Activated CD8-positive, alpha-beta memory T cell treated with anti-CD3 and anti-CD28 coated beads for 4 hours (primary cell): ENCODE measurements around the gene ANKRD18A.
A peak's percentile ranks its signal among the peaks of the same experiment; 100 is the strongest.

Source experiments
- DNase-seq, 2 donors: peaks; one replicate each; pipeline ENCODE4 v3.0.0-alpha.2; 2020; ENCODE audit warnings: low read depth in 2 of 2

Gene ANKRD18A

DNA sequence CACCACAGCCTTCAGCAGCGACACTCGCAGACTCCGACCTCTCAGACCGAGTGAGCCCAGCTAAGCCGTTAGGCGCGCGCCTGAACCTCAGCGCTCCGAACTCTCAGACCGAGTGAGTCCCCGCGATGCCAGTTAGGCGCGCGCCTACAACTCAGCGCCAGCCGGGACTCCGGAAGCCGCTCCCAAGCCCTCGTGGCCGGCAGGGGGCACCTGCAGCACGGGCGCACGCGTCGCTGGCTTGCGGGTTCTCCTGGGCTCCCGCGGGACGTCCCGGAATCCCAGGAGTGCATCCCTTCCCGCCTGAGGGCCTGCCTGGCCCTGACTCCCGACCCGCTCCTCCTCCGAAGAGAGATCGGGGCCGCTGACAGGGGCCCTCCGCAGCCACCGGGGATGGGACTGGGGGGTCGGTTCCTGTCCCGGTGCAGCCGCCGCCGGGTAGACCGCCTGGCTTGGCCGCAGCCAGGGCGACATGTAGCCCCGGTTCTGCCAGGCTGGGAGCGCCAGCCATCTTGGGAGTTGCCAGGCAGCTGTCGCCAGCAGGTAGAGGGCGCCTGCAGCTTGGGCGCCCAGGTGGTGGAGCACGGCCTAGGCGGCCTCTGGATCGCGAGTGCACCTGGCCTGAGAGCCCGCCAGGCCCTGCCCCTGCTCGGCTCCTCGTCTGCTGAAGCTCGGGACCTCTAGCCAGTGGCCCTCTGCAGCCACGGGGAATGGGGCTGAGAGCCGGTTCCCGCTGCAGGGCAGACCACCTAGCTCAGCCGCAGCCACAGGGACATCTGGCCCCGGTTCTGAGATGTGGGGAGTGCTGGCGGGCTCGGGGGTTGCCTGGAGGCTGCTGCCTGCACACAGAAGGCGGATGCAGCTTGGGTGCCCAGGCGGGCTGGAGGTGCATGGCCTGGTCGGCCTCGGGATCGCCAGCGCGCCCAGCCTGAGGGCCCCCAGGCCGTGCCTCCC is at the start of gene ANKRD18A:
TSS of gene ANKRD18A (minus strand) at position 114 of the 951 bp plus-strand sequence. CDS start 311 bp downstream, outside the sequence.
- peak in 1 of 2 donors; percentile 31 for DNase-seq

DNA sequence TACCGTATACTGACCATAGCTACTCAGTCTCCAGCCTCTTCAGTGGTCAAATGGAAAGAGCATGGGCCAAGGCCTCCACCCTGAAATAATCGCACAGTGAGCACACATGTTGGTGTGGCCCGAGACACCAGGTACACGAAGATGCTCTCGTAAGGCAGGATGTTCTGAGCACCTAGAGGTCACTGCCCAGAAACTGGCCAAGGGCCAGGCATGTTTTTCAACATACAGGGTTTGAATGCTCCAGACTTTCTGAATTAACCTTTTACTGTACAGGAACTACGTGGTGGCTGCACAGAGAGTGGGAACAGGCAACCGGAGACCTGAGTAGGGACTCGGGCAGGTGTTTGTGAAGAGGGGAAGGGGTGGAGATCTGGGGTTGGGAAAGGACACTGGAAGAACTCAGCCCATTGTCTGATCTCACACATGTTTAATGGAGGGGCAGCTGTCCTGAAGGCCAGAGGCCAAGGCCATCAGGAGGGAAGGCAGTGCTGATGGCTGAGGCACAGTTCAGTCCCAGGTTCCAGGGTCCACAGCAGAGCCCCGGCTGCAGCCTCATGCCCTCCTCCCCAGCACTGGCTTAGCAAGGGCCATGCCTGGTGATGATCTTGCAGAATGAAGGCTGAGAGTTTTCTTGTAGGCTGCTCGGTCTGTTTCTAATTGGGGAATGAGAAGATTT is 48.5 kb upstream of the ANKRD18A start:
- no peak for DNase-seq

DNA sequence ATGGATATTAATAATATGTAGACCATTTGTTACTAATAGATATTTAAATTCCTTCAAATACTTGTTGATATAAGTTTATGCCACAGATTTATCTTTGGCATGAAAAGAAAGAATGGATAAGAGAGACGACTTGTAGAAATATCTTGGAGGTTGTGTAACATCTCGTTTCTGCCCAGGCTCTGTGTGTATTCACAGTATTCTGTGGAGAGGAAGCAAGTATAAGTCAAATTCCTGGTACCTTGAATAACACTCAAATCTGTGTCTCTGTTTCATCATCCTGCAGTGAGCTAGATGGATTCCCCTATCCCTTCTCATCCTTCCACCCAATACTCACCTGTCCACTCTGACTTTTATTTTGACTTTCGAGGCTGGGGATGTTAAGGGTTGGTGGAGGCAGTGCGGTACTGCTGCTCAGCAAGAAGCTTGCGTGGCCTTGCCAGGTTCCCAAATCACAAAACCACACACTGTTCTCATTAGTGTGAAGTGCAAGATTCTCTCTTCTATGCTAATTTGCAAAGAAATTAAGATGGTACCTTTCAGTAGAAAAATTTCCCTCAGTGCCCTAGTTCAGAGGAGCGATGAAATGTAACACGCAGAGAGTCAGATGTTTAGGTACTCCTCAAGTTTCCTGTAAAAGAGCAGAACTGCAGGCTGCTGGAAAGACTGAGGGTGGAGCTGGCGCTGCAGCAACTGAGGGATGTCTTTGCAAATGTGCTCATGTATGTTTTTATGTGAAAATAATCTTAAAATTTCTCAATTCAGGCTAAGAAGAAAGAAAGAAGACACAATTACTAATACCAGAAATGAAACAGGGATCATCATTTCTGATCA is 42.6 kb upstream of the ANKRD18A start:
- no peak for DNase-seq

DNA sequence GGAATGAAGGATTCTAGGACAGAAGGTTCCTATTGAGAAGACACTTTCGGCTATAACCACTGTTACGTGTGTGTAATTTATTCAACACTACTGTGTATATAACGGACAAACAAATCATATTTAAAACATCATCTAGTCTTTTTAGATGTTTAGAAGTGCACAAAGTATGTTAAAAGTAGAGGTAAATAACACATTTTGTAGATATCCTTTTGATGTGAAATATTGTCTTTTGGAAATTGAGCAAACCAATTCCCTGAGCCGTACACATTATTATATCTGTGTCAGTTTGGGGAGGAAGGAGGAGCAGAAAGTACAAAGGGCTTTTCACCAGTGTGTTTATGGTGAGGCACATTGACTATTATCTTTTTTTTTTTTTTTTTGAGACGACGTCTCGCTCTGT is 39.1 kb upstream of the ANKRD18A start:
- DNase-seq = no peak

DNA sequence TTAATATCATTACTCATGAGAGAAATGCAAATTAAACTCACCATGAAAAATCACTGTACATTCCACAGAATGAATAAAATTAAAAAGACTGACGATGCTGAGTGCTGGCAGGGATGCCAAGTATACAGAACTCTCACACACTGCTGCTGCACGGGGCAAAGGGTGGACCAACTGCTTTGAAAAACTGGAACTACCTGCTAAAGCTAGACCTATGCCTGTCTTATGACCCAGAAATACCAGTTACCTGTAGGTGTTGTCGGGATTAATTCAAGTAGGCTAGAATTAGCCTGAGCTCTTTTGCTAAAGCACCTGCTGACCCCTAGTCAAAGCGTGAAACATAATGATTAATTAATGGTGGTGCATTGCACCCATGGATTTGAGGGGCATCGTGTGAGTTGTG is 36.5 kb upstream of the ANKRD18A start:
- DNase-seq = no peak

DNA sequence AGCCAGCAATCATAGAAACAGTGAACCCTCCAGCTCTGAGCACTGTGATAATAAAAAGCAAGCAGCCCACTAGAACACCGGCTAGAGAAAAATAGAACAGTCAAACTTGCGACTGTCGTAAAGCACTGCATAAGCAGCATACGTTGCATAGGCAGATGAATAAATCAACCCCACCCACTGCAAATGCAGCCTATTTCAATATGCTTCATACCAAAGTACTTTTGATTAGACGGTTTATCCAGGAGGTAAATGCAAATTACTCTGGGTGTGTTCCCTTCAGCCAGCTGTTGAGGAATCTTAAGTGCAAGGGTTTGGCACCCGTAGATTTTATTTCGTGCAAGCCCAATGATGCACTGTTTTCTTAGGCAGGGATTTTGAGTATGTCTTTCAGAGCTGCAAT is 32.1 kb upstream of the ANKRD18A start:
- no peak for DNase-seq

DNA sequence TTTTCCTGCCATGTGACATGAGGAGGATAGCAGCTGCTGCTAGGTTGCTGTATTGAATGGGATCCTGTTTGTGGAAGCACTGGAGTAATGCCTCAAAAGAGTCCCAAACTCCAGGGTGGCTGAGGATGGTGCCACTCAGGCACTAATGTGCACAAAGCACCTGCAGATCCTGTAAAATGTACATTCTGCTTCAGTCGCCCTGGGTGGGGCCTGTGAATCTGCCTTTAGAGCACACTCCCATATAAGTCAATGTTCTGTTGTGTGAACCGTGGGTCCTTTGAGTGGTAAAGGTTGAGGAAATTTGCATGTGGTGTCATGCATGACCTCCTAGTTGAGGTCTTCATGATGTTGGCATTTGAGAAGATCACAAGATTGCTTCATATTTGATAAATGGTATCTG is 31.6 kb upstream of the ANKRD18A start:
- DNase-seq = no peak

DNA sequence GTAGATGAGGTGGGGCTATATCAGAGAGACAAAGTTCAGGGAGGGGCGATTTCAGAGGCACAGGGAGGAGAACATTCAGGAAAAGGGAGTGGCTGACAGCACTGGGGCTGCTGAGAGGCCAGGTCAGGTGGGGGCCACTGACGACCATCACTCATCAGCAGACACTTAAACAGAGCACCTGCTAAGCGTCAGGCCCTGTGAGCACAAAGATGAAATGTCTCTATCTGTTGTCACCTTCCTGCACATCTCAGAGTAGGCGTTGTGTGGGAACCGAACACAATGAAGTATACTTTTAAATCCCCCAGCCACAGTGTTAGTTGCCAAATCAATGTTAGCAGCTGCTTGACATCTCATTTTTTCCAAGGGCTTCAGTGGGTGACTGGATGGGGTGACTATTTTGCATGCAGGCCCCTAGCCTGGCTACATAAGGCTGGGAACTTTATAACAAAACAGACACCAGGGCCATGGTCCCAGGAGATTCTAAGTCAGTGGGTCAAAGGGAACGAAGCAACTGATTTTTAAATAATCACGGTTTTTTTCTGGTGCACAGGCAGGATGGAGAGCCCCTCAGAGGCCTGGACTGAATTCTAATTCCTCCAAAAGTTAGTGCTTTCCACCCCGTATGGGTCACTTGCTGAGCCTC is 31.1 kb upstream of the ANKRD18A start:
- DNase-seq = no peak

DNA sequence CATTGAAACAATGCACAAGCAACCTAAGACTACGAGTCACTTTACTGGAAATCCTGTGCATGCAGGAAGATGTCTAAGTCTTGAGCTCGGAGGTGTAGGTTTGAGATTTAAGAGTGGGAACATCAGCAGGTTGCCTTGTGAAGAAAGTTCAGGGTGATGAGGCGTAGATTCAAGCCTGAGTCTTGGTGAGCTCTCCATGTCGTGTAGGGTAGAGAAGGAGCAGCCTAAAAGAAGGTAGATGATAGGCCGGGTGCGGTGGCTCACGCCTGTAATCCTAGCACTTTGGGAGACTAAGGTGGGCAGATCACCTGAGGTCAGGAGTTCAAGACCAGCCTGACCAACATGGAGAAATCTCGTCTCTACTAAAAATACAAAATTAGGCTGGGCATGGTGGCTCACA is 30.2 kb upstream of the ANKRD18A start:
- DNase-seq = no peak

DNA sequence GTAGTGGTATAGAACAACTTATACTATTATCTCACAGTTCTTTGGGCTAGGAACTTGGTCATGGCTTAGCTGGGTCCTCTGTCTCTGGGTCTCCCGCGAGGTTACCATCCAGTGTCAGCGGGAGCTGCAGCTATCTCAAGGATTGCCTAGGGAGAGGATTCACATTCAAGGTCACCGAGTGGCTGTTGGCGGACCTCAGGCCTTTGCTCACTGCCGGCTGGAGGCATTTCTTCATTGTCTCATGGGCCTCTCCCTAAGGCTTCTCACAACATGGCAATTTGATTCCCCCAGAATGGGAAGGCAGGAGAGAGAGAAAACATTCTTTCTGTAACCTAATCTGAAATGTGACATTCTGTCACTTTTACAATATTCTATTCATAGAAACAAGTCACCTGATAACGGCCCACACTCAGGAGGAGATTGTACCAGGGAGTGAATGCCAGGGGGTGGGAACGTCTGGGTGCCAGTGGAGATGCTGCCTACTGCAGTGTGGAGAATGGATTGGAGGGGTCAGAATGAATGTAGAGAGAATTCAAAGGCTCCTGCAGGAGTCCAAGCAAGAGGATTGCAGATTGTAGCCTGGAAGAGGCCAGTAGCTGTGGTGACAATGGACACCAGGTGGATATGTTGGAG is 29.5 kb upstream of the ANKRD18A start:
- no peak for DNase-seq

DNA sequence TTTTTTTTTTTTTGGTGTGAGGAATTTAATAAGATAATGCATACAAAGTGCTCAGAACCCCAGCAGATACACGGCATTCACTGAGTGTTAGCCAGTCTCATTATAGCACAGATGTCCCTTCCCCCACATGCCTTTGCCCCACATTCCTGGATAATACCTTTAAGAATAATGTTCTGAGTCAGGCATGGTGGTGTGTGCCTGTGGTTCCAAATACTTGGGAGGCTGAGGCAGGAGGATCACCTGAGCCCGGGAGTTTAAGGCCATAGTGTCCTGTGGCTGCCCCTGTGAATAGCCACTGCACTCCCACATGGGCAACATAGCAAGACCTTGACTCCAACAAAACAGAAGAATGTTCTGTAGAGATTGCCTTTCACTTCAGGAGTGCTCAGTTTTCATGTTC is 24.2 kb upstream of the ANKRD18A start:
- DNase-seq = no peak

DNA sequence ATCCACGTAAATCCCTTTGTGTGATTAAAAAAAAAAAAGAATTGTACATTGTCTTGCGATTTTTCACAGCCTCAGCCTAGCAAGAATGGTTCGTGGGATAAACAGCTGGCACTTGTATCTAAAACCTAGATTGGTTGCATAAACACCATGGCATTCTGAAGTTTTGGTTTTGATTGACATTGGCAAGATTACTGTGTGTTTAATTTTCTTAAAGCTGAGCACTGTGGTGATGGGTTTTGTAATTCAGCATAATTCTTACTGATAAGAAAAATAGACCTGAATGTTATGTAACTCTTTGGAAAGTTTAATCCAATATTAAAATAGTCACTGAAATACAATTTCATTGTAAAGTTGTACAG is 23.4 kb upstream of the ANKRD18A start:
- no peak for DNase-seq

DNA sequence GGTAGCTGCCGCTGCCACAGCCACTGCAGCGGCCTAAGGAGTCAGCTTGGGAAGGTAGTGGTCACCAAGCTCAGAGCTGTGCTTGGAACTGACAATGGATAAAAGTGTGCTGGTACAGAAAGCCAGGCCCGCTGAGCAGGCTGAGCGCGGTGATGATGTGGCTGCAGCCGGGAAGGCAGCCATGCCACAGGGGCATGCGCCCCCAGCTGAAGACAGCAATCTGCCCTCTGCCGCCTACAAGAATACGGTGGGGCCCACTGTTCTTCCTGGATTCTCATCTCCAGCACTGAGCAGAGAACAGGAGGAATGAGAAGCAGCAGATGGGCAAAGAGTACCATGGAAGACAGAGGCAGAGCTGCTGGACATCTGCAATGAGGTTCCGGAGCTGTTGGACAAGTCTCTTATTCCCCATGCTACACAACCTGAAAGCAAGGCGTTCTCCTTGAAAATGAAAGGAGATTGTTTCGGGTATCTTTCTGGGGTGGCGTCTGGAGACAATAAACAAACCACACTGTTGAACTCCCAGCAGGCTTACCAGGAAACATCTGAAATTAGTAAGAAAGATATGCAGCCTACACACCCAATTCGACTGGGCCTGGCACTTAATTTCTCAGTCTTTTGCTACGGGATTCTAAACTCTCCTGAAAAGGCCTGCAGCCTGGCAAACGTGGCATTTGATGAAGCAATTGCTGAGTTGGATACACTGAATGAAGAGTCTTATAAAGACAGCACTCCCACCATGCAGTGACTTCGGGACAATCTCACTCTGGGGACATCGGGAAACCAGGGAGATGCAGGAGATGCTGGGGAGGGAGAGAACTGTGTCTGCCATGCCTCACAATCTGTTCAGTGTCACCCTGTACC is 22.8 kb upstream of the ANKRD18A start:
- DNase-seq = no peak

DNA sequence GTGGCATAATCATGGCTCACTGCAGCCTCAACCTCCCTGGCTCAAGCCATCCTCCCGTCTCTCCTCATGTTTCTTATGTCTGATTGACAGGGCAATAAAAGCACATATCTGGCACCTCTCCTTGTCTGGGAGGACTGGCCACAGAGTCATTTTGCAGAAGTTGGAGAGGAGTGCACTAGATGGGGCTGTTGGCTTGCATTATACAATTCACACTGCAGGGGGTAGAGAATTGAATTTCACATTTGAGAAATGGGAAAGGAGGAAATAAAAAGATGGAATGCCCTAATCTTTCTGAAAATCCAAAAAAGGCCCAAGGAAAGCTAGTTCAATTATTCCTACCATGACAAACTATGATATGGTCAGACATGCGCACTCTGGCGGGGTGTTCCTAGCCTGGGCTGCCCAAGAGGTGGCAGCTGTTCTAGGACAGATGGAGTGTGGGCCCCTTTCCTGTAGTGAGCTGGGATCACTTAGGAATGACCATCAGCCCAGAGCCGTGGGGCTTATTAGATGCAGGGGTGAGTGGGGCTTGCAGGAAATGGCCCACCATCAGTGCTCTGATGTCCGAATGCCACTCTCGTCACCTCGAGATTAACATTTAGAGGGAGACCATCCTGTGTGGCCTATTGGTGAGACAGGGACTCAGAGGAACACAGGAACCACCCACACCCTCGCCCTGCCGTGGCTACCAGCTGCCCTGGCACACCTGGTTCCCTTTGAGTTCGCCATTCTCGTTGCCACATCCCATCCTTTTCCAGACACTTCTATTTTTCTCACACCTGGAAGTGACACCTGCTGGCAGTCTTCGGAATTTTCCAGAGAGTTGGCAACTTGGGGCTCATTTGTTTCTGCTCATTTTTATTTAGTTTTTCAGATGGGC is 21.8 kb upstream of the ANKRD18A start:
- DNase-seq = no peak

DNA sequence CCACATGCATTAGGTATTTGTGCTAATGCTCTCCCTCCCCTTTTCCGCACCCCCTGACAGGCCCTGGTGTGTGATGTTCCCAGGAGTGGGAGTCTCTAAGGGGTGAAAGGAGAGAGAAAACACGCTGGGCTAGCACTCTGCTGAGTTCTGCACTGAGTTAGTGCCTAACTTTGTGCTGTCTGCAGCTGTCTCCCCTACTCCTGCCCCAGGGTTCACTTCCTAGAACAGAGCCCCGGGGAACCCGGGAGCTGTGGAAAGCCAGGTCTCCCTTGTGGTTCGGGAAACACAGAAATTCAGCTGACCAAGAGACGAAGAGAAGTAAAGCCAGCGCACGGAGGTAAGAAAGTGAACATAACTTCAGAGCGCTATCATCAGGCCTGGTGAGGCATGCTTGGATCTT is 20.7 kb upstream of the ANKRD18A start:
- no peak for DNase-seq

DNA sequence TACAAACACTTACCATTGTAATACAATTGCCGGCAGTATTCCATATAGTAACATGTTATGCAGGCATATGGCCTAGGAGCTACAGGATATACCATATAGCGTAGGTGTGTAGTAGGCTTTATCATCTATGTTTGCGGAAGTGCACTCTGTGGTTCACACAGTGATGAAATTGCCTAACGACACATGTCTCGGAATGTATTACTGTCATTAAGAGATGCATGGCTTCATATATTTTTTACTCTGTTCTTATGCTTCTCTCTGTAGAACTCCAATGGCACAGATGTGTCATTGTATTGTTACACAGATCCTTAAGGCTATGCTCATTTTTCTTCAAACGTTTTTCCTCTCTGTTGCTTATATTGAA is 19.2 kb upstream of the ANKRD18A start:
- no peak for DNase-seq

DNA sequence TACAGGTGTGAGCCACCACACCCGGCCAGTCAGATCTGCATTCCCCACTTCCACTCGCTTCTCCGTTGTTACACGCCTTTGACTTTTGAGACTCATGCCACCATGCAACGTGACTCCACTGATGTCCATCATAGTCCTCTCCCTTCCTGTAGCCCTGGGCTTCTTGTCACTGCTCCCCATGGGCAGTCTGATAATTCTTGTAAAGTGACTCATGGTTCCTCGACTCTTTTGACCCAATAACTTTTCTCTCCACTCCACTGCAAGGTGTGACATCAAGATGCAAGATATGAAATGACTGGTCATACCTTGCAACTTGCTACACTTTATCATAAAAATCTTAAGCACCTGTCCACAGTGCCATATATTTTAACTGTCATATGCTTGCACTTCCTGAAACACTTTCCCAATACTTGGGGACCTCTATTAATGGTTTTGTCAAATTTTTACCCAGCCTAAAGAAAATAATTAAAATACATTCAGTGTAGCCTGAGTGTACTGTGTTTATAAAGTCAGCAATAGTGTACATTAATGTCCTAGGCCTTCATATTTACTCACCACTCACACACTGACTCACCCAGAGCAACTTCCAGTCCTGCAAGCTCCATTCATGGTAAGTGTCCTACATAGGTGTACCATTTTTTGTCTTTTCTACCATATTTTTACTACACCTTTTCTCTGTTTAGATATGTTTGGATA is 18.6 kb upstream of the ANKRD18A start:
- no peak for DNase-seq

DNA sequence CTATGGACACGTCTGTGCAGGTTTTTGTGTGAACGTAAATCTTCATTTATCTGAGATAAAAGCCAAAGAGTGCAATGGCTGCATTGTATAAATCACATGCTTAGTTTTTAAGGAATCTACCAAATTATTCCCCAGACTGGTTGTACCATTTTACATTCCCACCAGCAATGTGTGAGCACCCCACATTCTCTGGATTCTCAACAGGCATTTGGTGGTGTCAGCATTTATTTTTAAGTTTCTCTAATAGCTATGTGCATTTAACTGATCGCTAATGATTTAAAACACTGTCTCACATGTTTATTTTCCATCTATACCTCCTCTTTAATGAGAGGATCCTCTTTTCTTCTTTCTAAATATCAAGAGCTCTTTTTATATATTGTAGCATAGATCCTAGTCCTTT is 13.9 kb upstream of the ANKRD18A start:
- DNase-seq = no peak

DNA sequence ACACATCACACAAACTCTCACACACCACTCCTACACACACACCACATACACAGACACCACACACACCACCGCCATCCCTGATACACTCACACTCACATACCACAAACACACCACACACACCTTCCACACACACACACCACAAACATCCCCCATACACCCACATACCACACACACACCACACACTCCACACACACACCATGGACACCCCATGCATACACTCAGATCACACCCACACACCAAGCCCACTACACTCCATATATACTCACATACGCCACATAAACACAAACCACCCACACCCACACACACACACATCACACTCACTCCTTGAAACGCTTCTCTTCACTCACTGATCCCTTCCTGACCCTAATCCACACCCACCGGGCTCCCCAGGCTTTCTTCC is 9.1 kb upstream of the ANKRD18A start:
- DNase-seq = no peak
